Parathyroid adenoma (tissue), 2 donors: ENCODE measurements around the gene PLEKHG7.
"Not testable (repeated sequence)": the region's sequence is repeated elsewhere in the genome, so short reads cannot be mapped to it uniquely, and the experiment has no call there.

Source experiments
- H2AFZ ChIP-seq: fragments of 300-600 bp; sonication (generic); one replicate; pipeline ENCODE4 v1.7.0; 2017; ENCODE audit warnings: antibody characterized with exemption, mild to moderate bottlenecking
- H3K27ac ChIP-seq: fragments of 300-600 bp; sonication (generic); one replicate; pipeline ENCODE4 v1.7.0; 2017
- H3K27me3 ChIP-seq: fragments of 300-600 bp; sonication (generic); one replicate; pipeline ENCODE4 v1.7.0; 2017; ENCODE audit warnings: low read length; ENCODE audit not compliant: control insufficient read depth, insufficient read depth
- H3K36me3 ChIP-seq: fragments of 300-600 bp; sonication (generic); one replicate; pipeline ENCODE4 v1.7.0; 2017; ENCODE audit warnings: low read length; ENCODE audit not compliant: control insufficient read depth, insufficient read depth
- H3K4me1 ChIP-seq: fragments of 300-600 bp; sonication (generic); one replicate; pipeline ENCODE4 v1.7.0; 2017; ENCODE audit warnings: control low read depth
- H3K4me2 ChIP-seq: fragments of 300-600 bp; sonication (generic); one replicate; pipeline ENCODE4 v1.7.0; 2017; ENCODE audit warnings: low read length
- H3K4me3 ChIP-seq: fragments of 300-600 bp; sonication (generic); one replicate; pipeline ENCODE4 v1.7.0; 2017; ENCODE audit warnings: low read depth, low read length
- H3K79me2 ChIP-seq: fragments of 300-600 bp; sonication (generic); one replicate; pipeline ENCODE4 v1.7.0; 2017; ENCODE audit warnings: control low read depth
- H3K9ac ChIP-seq: fragments of 300-600 bp; sonication (generic); one replicate; pipeline ENCODE4 v1.7.0; 2017; ENCODE audit warnings: mild to moderate bottlenecking
- H3K9me3 ChIP-seq: fragments of 300-600 bp; sonication (generic); one replicate; pipeline ENCODE4 v1.7.0; 2017; ENCODE audit warnings: low read length; ENCODE audit not compliant: control insufficient read depth
- TF ChIP-seq, protein P1 (sequence below): fragments of 300-600 bp; sonication (generic); IDR thresholded peaks from one replicate; pipeline ENCODE4 v1.7.0; 2017; ENCODE audit warnings: antibody characterized with exemption, mild to moderate bottlenecking
- donor health status: primary hyperparathyroidism.

PLEKHG7 gene

DNA sequence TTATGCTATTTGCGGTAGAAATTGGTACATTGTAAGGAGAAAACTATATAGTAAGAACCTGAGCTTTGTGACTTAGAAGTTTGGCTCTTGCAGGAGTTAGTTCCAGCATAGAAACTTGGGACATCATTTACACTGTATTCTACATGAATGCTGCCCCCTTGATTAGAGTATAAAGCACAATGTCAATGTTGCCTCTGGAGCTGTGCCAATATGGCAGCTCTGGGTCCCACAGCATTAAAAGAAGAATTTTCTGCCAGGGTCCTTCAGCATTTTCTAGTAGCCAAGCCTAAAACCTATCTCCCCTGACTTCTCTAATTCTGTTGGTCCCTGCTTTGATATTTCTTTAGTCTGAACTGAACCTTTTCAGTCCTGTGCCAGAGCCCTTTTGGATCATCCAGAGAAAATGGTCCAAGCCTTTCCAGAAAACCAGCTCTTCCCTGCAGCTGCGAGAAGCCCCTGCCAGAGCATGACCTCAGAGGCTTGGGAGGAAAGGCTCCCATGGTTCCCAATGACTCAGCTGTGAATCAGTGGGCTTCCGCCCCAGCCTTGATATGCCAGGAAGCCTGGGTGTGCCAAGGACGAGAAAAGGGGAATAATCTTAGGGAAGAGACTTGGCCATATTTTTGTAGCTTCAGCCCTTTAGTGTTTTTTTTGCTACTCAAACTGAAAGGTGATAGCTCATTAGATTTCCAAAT is 43.2 kb downstream of the PLEKHG7 start:
- H3K27me3 ChIP-seq = no peaks in the 10 kb centered on the region
- no peak overlapping the region for H3K27ac ChIP-seq
- no peaks in the 10 kb centered on the region for H3K36me3 ChIP-seq
- no peak overlapping the region for H2AFZ ChIP-seq
- no peaks in the 10 kb centered on the region for H3K4me1 ChIP-seq
- H3K4me3 ChIP-seq = no peak overlapping the region
- H3K79me2 ChIP-seq = no peaks in the 10 kb centered on the region
- H3K9ac ChIP-seq = no peak overlapping the region
- no peak overlapping the region for H3K4me2 ChIP-seq
- H3K9me3 ChIP-seq = no peaks in the 10 kb centered on the region
- TF ChIP-seq, protein P1, sequence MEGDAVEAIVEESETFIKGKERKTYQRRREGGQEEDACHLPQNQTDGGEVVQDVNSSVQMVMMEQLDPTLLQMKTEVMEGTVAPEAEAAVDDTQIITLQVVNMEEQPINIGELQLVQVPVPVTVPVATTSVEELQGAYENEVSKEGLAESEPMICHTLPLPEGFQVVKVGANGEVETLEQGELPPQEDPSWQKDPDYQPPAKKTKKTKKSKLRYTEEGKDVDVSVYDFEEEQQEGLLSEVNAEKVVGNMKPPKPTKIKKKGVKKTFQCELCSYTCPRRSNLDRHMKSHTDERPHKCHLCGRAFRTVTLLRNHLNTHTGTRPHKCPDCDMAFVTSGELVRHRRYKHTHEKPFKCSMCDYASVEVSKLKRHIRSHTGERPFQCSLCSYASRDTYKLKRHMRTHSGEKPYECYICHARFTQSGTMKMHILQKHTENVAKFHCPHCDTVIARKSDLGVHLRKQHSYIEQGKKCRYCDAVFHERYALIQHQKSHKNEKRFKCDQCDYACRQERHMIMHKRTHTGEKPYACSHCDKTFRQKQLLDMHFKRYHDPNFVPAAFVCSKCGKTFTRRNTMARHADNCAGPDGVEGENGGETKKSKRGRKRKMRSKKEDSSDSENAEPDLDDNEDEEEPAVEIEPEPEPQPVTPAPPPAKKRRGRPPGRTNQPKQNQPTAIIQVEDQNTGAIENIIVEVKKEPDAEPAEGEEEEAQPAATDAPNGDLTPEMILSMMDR = no peak

DNA sequence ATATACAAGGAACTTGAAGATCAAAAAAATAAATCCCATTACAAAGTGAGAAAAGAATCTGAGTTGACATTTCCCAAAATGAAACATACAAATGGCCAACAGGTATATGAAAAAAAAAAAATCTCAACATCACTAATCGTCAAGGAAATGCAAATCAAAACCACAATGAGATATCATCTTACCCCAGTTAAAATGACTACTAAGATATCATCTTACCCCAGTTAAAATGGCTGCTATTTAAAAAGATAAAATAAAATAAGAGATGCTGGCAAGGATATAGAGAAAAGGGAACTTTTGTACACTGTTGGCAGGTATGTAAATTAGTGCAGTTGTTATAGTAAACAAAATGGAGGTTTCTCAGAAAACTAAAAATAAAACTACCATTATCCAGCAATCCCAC is 44.4 kb downstream of the PLEKHG7 start:
- Histone ChIP-seq H3K9ac (no peak overlapping the region), H2AFZ (no peak overlapping the region), H3K9me3 (no peaks in the 10 kb centered on the region), H3K27me3 (no peaks in the 10 kb centered on the region), H3K4me1 (no peaks in the 10 kb centered on the region), H3K79me2 (no peaks in the 10 kb centered on the region), H3K4me3 (no peak overlapping the region), H3K36me3 (no peaks in the 10 kb centered on the region), H3K27ac (no peak overlapping the region), H3K4me2 (no peak overlapping the region)
- TF ChIP-seq, protein P1 = no peak

DNA sequence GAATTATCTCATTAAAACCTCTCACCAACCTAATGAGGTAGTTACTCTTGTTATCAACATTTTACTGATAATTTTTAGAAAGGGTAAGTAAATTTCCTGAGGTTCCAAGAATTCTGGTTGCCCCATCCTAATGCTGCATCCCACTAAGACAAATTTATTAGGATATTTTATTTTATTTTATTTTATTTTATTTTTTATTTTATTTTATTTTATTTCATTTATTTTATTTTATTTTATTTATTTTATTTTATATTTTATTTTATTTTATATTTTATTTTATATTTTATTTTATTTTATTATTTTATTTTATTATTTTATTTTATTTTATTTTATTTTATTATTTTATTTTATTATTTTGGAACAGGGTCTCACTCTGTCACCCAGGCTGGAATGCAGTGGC is 46.9 kb downstream of the PLEKHG7 start:
- not testable (repeated sequence) for H3K9me3 ChIP-seq, H3K4me3 ChIP-seq, H3K36me3 ChIP-seq, H3K4me2 ChIP-seq, H3K79me2 ChIP-seq, H3K4me1 ChIP-seq, H3K9ac ChIP-seq, H3K27ac ChIP-seq, H2AFZ ChIP-seq, H3K27me3 ChIP-seq

DNA sequence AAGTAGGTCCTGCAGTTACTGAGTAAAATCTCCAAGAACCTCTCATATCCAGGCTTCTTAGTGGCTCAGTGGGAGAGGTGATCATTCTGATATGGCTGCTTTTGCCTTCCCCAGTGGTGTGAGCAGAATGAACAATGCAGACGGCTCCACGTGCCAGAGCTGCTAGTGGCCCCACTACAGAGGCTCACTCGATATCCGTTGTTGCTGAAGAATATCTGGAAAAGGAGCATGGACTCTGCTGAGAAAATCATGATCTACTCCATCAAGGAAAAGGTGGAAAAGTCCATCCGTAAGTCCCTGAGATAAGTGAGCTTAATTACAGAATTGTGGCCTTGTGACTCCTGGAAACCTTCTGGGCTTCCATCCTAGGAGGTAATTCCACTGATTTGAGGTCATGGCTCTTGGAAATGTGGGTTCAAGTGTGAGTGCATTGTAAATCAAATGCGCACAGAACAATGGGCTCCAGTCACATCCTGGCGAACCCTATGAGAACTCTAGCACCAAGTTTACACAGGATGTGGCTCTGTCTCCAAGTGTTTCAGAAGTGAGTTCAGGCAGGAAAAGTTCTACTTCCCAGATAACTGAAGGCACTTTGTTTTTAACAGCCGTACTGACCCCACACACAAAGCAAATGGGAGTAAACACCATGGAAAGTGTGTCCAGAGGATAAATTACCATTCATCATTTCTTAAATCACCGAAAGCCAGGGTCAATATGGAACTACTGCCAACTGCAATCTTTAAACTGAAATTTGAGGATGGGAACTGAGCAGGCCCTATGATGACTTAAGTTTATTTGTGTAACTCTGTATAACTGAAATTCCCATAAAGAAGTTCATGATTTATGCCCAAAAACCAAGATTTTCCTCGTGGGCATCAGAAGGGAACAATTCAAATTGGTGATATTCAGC is 51.4 kb downstream of the PLEKHG7 start:
- Histone ChIP-seq H3K79me2 (no peaks in the 10 kb centered on the region), H3K4me1 (no peaks in the 10 kb centered on the region), H3K36me3 (no peaks in the 10 kb centered on the region), H3K27me3 (no peaks in the 10 kb centered on the region), H3K9me3 (no peaks in the 10 kb centered on the region), H3K4me3 (no peak overlapping the region), H2AFZ (no peak overlapping the region), H3K9ac (no peak overlapping the region), H3K4me2 (no peak overlapping the region), H3K27ac (no peak overlapping the region)
- TF ChIP-seq, protein P1 = no peak

DNA sequence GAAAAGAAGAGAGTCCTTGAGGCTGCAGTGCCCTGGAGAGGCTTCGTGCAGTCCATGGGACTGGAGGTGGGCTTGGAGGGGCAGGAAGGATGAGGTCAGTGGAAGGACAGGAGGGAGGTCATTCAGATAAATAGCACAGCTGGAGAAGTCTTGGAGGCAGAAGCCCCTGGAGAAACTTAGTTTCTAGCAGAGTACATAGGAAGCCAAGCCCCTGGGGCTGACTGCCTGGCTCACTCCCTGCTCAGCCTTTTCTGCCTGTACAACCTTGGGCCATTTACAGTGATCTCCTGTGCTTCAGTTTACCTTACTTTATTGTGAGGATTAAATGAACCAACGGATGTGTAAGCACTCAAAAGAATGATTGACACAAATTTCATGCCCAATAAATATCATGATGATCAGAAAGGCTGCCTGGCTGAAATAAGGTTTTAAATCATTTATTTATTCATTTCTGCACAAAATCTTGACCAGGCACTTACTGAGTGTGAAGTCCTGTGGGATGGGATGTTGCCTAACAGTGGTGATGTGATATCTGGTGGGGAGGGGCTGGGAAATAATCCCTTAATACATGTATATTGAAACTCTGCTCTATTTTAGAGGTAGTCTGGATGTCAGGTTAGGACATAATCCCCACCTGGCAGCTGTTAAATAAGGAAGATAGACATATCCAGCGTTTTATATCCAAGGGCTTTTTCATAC is 54.3 kb downstream of the PLEKHG7 start:
- no peaks in the 10 kb centered on the region for H3K4me1 ChIP-seq
- H3K27ac ChIP-seq = no peak overlapping the region
- no peaks in the 10 kb centered on the region for H3K27me3 ChIP-seq
- H3K9me3 ChIP-seq = no peaks in the 10 kb centered on the region
- no peaks in the 10 kb centered on the region for H3K36me3 ChIP-seq
- TF ChIP-seq, protein P1 = no peak
- H2AFZ ChIP-seq = no peak overlapping the region
- H3K79me2 ChIP-seq = no peaks in the 10 kb centered on the region
- no peak overlapping the region for H3K9ac ChIP-seq
- H3K4me2 ChIP-seq = no peak overlapping the region
- H3K4me3 ChIP-seq = no peak overlapping the region
